HEK293 (cell line): Measurements from ENCODE around the gene CYP27C1.

ENCODE experiments used
- CTCF ChIA-PET: fragments of 350-600 bp; formaldehyde crosslinking; extraction: SDS; loops from one replicate; lab custom pipeline; 2021; ENCODE audit warnings: antibody characterized with exemption; lab: Yijun Ruan, JAX
- POLR2A ChIA-PET: fragments of 300-600 bp; formaldehyde crosslinking; extraction: SDS; loops from one replicate; lab custom pipeline; 2020; ENCODE audit warnings: antibody characterized with exemption, inconsistent platforms; lab: Yijun Ruan, JAX
- H3K27ac ChIP-seq: fragments of 200-500 bp; sonication (Bioruptor generic); 2 replicates; pipeline ENCODE4 v1.5.1; 2014; ENCODE audit warnings: low read depth, low read length, control low read depth, inconsistent platforms; ENCODE audit errors: extremely low read depth
- H3K36me3 ChIP-seq, 2 experiments: fragments of 200-500 bp in 1 of 2; sonication (Bioruptor generic) in 1 of 2; 1 replicate in 1 of 2; 2 replicates in 1 of 2; pipeline ENCODE4 v1.5.1; 2014 to 2017; ENCODE audit warnings: inconsistent platforms in 2 of 2, low read length in 2 of 2; ENCODE audit not compliant: control insufficient read depth in 2 of 2, insufficient read depth in 1 of 2
- H3K4me1 ChIP-seq: fragments of 200-500 bp; sonication (Bioruptor generic); 2 replicates; pipeline ENCODE4 v1.5.1; 2014; ENCODE audit warnings: mild to moderate bottlenecking, low read length, inconsistent platforms; ENCODE audit not compliant: control insufficient read depth, insufficient read depth
- H3K4me3 ChIP-seq: 2 replicates; pipeline ENCODE4 v1.5.1; 2011; ENCODE audit warnings: low read depth, mild to moderate bottlenecking, control low read depth, low read length, moderate library complexity
- H3K9me3 ChIP-seq: fragments of 200-500 bp; sonication (Bioruptor generic); 2 replicates; pipeline ENCODE4 v1.5.1; 2014; ENCODE audit warnings: low read depth, low read length, inconsistent platforms; ENCODE audit not compliant: control insufficient read depth, insufficient read depth
- BCL6B ChIP-seq: fragments of 450-650 bp; formaldehyde crosslinking; IDR thresholded peaks from 2 replicates; pipeline ENCODE4 v1.5.1; 2017; ENCODE audit warnings: missing biosample characterization, missing genetic modification characterization
- MEIS1 ChIP-seq: sonication (generic); formaldehyde crosslinking; IDR thresholded peaks from 2 replicates; pipeline ENCODE4 v1.8.1; 2022; ENCODE audit warnings: missing genetic modification reagents, mild to moderate bottlenecking, borderline replicate concordance
- OVOL3 ChIP-seq: fragments of 450-650 bp; formaldehyde crosslinking; IDR thresholded peaks from 2 replicates; pipeline ENCODE4 v1.5.1; 2016; ENCODE audit warnings: missing biosample characterization, missing genetic modification characterization
- ZBTB20 ChIP-seq: fragments of 450-650 bp; formaldehyde crosslinking; IDR thresholded peaks from 2 replicates; pipeline ENCODE4 v1.5.1; 2016; ENCODE audit warnings: missing biosample characterization, missing genetic modification characterization
- ZNF23 ChIP-seq: fragments of 450-650 bp; formaldehyde crosslinking; IDR thresholded peaks from 2 replicates; pipeline ENCODE4 v1.5.1; 2016; ENCODE audit warnings: missing biosample characterization, missing genetic modification characterization, borderline replicate concordance
- ZNF266 ChIP-seq: fragments of 450-650 bp; formaldehyde crosslinking; IDR thresholded peaks from 2 replicates; pipeline ENCODE4 v1.5.1; 2016; ENCODE audit warnings: missing biosample characterization, missing genetic modification characterization, low read depth
- ZNF280C ChIP-seq: fragments of 450-650 bp; formaldehyde crosslinking; IDR thresholded peaks from 2 replicates; pipeline ENCODE4 v1.5.1; 2016; ENCODE audit warnings: missing biosample characterization, missing genetic modification characterization
- ZNF280D ChIP-seq: fragments of 450-650 bp; formaldehyde crosslinking; IDR thresholded peaks from 2 replicates; pipeline ENCODE4 v1.5.1; 2016; ENCODE audit warnings: missing biosample characterization, missing genetic modification characterization
- ZNF341 ChIP-seq: fragments of 450-650 bp; formaldehyde crosslinking; IDR thresholded peaks from 2 replicates; pipeline ENCODE4; 2016; ENCODE audit warnings: low read depth, missing biosample characterization, missing genetic modification characterization
- ZNF394 ChIP-seq: fragments of 450-650 bp; formaldehyde crosslinking; IDR thresholded peaks from 2 replicates; pipeline ENCODE4 v1.5.1; 2016; ENCODE audit warnings: missing biosample characterization, missing genetic modification characterization, mild to moderate bottlenecking, moderate library complexity, borderline replicate concordance
- ZNF600 ChIP-seq: fragments of 450-650 bp; formaldehyde crosslinking; IDR thresholded peaks from 2 replicates; pipeline ENCODE4 v1.5.1; 2016; ENCODE audit warnings: missing biosample characterization, missing genetic modification characterization
- ZNF626 ChIP-seq: fragments of 450-650 bp; sonication (Bioruptor Pico); formaldehyde crosslinking; IDR thresholded peaks from 2 replicates; pipeline ENCODE4 v1.5.1; 2018; ENCODE audit warnings: missing biosample characterization, missing genetic modification characterization, inconsistent platforms
- ZNF664 ChIP-seq: fragments of 450-650 bp; formaldehyde crosslinking; IDR thresholded peaks from 2 replicates; pipeline ENCODE4 v1.5.1; 2016; ENCODE audit warnings: missing biosample characterization, missing genetic modification characterization
- ZSCAN23 ChIP-seq: fragments of 450-650 bp; formaldehyde crosslinking; IDR thresholded peaks from 2 replicates; pipeline ENCODE4 v1.5.1; 2016; ENCODE audit warnings: missing biosample characterization, missing genetic modification characterization
- TF ChIP-seq, protein P1 (sequence below): fragments of 450-650 bp; formaldehyde crosslinking; conservative IDR thresholded peaks from 2 replicates; pipeline ENCODE4 v1.5.1; 2016; ENCODE audit warnings: low read depth, missing biosample characterization, missing genetic modification characterization

The CYP27C1 gene

GRCh38 chr2:127161176-127162136, 58.6 kb downstream of the CYP27C1 start:
- TF ChIP-seq ZNF600 (tag by site-specific recombination) (0 out of 2 replicates have a peak, but pooled peaks have one; percentile 15), ZNF626 (tag by site-specific recombination) (no peak)
- no peaks in the 10 kb centered on the region for H3K4me1 ChIP-seq
- H3K9me3 ChIP-seq = no peaks in the 10 kb centered on the region
- H3K4me3 ChIP-seq = no peak overlapping the region
- no peak overlapping the region for H3K27ac ChIP-seq
- ChIA-PET POLR2A (no interaction called here), CTCF (interaction anchor here (1.2 kb wide), 1 partner anchor 94 kb away, joined by 4 read pairs; no protein-coding TSS in a partner anchor)
- H3K36me3 ChIP-seq = no peaks in the 10 kb centered on the region

DNA sequence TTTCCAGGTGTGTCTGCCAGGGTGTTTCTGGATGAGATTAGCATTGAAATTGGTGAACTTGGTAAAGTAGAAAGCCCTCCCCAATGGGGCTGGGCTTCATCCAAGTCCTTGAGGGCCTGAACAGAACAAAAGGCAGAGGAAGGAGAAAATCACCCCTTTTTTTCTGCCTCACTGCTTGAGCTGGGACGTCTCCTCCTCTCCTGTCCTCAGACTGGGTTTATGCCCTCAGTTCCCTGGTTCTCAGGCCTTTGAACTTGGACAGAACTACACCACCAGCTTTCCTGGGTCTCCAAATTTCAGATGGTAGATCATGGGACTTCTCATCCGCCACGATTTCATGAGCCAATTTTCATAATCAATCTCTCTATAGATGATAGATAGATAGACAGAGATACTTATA, 59.4 kb downstream of the CYP27C1 start:
- no peaks in the 10 kb centered on the region for H3K36me3 ChIP-seq
- no peak overlapping the region for H3K27ac ChIP-seq
- H3K4me3 ChIP-seq = no peak overlapping the region
- ChIA-PET CTCF (interaction anchor here (1.2 kb wide), 1 partner anchor 93 kb away, joined by 4 read pairs; no protein-coding TSS in a partner anchor), POLR2A (no interaction called here)
- TF ChIP-seq ZNF664 (tag by site-specific recombination) = no peak
- no peaks in the 10 kb centered on the region for H3K4me1 ChIP-seq
- no peaks in the 10 kb centered on the region for H3K9me3 ChIP-seq

DNA sequence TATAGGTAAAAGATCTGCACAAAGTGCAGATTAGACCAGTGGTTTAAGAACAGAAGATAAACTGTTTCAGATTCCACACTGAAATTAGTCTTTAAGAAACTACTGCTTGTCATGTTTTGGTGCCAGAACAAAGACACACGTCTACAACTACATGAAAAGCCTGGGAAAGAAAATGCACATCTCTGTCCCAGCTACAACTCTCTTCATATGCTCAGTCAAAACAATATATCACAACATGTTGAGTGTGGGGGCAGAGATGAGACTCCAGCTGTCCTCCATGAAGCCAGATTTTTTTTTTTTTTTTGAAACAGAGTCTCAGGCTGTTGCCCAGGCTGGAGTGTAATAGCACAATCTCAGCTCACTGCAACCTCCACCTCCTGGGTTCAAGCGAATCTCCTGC, 60.6 kb downstream of the CYP27C1 start:
- Histone ChIP-seq H3K9me3 (no peaks in the 10 kb centered on the region), H3K27ac (no peak overlapping the region), H3K4me1 (no peaks in the 10 kb centered on the region), H3K36me3 (no peaks in the 10 kb centered on the region), H3K4me3 (no peak overlapping the region)
- CTCF ChIA-PET = interaction anchor here (0.6 kb wide), 1 partner anchor 14 kb away, joined by 4 read pairs; no protein-coding TSS in a partner anchor
- POLR2A ChIA-PET = no interaction called here
- TF ChIP-seq ZSCAN23 (tag by site-specific recombination) = no peak
- no peak for TF ChIP-seq ZNF280C (tag by site-specific recombination)
- TF ChIP-seq ZNF394 = no peak
- no peak for TF ChIP-seq ZBTB20 (tag by site-specific recombination)
- TF ChIP-seq BCL6B = no peak
- no peak for TF ChIP-seq MEIS1 (CRISPR knock-in tag)
- no peak for TF ChIP-seq ZNF341
- no peak for TF ChIP-seq ZNF23 (tag by site-specific recombination)
- TF ChIP-seq ZNF280D = no peak
- TF ChIP-seq ZNF266 (tag by site-specific recombination) = no peak
- no peak for TF ChIP-seq OVOL3 (tag by site-specific recombination)
- TF ChIP-seq, protein P1, sequence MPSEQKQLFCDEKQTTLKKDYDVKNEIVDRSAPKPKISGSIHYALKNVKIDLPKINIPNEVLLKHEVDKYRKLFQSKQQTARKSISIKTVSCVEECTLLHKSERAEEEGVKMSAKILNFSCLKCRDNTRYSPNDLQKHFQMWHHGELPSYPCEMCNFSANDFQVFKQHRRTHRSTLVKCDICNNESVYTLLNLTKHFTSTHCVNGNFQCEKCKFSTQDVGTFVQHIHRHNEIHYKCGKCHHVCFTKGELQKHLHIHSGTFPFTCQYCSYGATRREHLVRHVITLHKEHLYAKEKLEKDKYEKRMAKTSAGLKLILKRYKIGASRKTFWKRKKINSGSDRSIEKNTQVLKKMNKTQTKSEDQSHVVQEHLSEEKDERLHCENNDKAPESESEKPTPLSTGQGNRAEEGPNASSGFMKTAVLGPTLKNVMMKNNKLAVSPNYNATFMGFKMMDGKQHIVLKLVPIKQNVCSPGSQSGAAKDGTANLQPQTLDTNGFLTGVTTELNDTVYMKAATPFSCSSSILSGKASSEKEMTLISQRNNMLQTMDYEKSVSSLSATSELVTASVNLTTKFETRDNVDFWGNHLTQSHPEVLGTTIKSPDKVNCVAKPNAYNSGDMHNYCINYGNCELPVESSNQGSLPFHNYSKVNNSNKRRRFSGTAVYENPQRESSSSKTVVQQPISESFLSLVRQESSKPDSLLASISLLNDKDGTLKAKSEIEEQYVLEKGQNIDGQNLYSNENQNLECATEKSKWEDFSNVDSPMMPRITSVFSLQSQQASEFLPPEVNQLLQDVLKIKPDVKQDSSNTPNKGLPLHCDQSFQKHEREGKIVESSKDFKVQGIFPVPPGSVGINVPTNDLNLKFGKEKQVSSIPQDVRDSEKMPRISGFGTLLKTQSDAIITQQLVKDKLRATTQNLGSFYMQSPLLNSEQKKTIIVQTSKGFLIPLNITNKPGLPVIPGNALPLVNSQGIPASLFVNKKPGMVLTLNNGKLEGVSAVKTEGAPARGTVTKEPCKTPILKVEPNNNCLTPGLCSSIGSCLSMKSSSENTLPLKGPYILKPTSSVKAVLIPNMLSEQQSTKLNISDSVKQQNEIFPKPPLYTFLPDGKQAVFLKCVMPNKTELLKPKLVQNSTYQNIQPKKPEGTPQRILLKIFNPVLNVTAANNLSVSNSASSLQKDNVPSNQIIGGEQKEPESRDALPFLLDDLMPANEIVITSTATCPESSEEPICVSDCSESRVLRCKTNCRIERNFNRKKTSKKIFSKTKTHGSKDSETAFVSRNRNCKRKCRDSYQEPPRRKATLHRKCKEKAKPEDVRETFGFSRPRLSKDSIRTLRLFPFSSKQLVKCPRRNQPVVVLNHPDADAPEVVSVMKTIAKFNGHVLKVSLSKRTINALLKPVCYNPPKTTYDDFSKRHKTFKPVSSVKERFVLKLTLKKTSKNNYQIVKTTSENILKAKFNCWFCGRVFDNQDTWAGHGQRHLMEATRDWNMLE = no peak
